Measurements from ENCODE around the gene RCOR1. TPM values are rescaled to one million over a fixed set of nuclear protein-coding genes. Genes with fewer than 3 reads are reported as not detected.
"Not testable (repeated sequence)": the region's sequence is repeated elsewhere in the genome, so short reads cannot be mapped to it uniquely, and the experiment has no call there.

The RCOR1 gene
- total and polyA plus RNA-seq, 11 donors = 2.7 to 20.9 (median 12.1) TPM

DNA sequence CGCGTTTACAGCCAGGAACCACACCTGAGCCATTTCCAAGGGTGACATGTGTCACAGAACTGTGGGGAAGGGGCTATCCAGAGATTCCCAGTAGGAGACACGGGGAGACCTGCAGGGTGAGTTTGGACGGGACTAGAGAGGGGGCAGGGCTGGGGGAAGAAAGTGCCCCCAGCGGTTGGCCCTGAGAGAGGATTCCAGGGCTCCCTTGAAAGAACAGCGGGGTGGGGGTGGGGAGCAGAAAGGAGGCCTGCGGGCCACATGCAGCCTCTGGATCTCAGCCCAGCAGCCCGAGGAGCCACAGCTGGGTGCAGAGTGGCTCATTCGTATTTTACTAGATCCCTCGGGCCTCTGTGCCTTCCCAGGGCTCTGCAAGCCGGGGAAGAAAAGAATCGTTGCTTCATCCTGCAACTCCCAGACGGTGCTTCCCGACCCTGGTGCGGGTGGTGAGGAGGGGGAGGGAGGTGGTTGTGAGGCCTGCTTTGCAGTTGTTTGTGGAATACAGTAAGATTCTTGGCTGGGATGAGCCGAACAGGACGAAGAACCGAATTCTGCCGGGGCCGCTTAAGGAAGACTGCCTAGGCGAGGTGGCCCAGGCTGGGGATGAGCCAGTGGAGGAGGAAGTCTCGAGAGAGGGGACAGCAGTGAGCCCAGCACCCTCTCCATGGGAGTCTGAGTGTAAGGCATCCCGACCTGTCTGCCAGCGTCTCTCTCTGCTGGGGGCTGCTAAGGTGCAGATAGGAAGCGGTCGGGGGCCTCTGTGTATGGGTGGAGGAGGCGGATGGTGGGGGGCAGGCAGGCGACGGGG is 46.8 kb upstream of the RCOR1 start:
- no peak overlapping the region for H3K4me3 ChIP-seq
- peak in 2 of 4 donors; percentile 15 to 50 for ATAC-seq
- H3K9me3 ChIP-seq = no peaks in the 10 kb centered on the region
- intact Hi-C loops (cut with DNase I) = no loop called here
- peaks cover 8 to 39% (median 23%) of the 10 kb centered on the region in 9 donors for H3K27me3 ChIP-seq
- TF ChIP-seq CTCF (IDR thresholded peaks at IDR 0.05) (no peak), POLR2A (IDR thresholded peaks at IDR 0.05) (no peak)
- WGBS, 4 donors = 49 to 58% (median 50%) methylated on average over 26 to 29 of the region's 29 CpGs
- H3K27ac ChIP-seq = no peak overlapping the region
- DNase-seq = peak in 1 of 5 donors; percentile 55
- H3K36me3 ChIP-seq = no peaks in the 10 kb centered on the region
- H3K4me1 ChIP-seq = peaks cover 0 to 19% (median 7%) of the 10 kb centered on the region in 12 donors

GRCh38 chr14:102548616-102549240 is 43.7 kb upstream of the RCOR1 start:
- H3K4me1 ChIP-seq = peaks cover 0 to 19% (median 7%) of the 10 kb centered on the region in 12 donors
- WGBS, 4 donors = 46 to 63% (median 57%) methylated on average over 3 of the region's 3 CpGs
- H3K36me3 ChIP-seq = no peaks in the 10 kb centered on the region
- H3K9me3 ChIP-seq = no peaks in the 10 kb centered on the region
- intact Hi-C loops (cut with DNase I) = no loop called here
- H3K4me3 ChIP-seq = no peak overlapping the region
- H3K27me3 ChIP-seq = peaks cover 8 to 32% (median 22%) of the 10 kb centered on the region in 9 donors
- no peak overlapping the region for H3K27ac ChIP-seq
- DNase-seq (no peak), ATAC-seq (no peak)
- TF ChIP-seq CTCF (IDR thresholded peaks at IDR 0.05) (no peak), POLR2A (IDR thresholded peaks at IDR 0.05) (no peak)

GRCh38 chr14:102550927-102551401 is 41.5 kb upstream of the RCOR1 start:
- ATAC-seq; H3K9me3 ChIP-seq; H3K36me3 ChIP-seq; H3K4me3 ChIP-seq; intact Hi-C loops (cut with DNase I); H3K27me3 ChIP-seq; H3K27ac ChIP-seq; DNase-seq: not testable (repeated sequence)
- WGBS, 4 donors = 78 to 89% (median 81%) methylated on average over 3 of the region's 3 CpGs
- H3K4me1 ChIP-seq = peaks cover 0 to 13% (median 4%) of the 10 kb centered on the region in 12 donors

- peak in 1 of 5 donors; percentile 65 for DNase-seq
- peak in 3 of 4 donors; percentile 31 to 66 (median 32) for ATAC-seq
Observed at GRCh38 chr14:102551995-102552705, 40.3 kb upstream of the RCOR1 start.

More at GRCh38 chr14:102551995-102552705, 40.3 kb upstream of the RCOR1 start:
- WGBS, 4 donors = 78 to 87% (median 81%) methylated on average over 13 to 14 of the region's 14 CpGs
- intact Hi-C loops (cut with DNase I) = no loop called here
- peaks cover 0 to 4% (median 0%) of the 10 kb centered on the region in 9 donors for H3K27me3 ChIP-seq
- H3K4me3 ChIP-seq = no peak overlapping the region
- H3K9me3 ChIP-seq = no peaks in the 10 kb centered on the region
- H3K4me1 ChIP-seq = peaks cover 0 to 13% (median 4%) of the 10 kb centered on the region in 12 donors
- H3K36me3 ChIP-seq = no peaks in the 10 kb centered on the region
- TF ChIP-seq POLR2A (IDR thresholded peaks at IDR 0.05) (no peak), CTCF (IDR thresholded peaks at IDR 0.05) (no peak)
- H3K27ac ChIP-seq = no peak overlapping the region

Data from heart left ventricle (tissue), 16 donors.